ENCODE data around the gene NPIPB4. TPM values are rescaled to one million over a fixed set of nuclear protein-coding genes. Genes with fewer than 3 reads are reported as not detected.
A peak's percentile ranks its signal among the peaks of the same experiment; 100 is the strongest.
"Not testable (repeated sequence)": the region's sequence is repeated elsewhere in the genome, so short reads cannot be mapped to it uniquely, and the experiment has no call there.

The NPIPB4 gene
- polyA plus RNA-seq (ENCODE audit: insufficient read length in 4 of 4), result 10 to 100 TPM; 47.7 to 73.1 (median 53.4) TPM

- not testable (repeated sequence) for DNase-seq (ENCODE audit: low read depth in 4 of 4, low spot score in 3 of 4)
Measured at GRCh38 chr16:21857656-21858055, at the start of gene NPIPB4. NPIPB4 (minus strand) TSS chr16:21857756; CDS start chr16:21857378, 378 bp downstream.

GRCh38 chr16:21898998-21899397 lies 41.4 kb upstream of the NPIPB4 start:
- DNase-seq (ENCODE audit: low read depth in 4 of 4, low spot score in 3 of 4), result not testable (repeated sequence)

GRCh38 chr16:21881988-21882387 lies 24.4 kb upstream of the NPIPB4 start:
- not testable (repeated sequence) for DNase-seq (ENCODE audit: low read depth in 4 of 4, low spot score in 3 of 4)

- not testable (repeated sequence) for DNase-seq (ENCODE audit: low read depth in 4 of 4, low spot score in 3 of 4)
Measured at GRCh38 chr16:21837186-21837585, 20.4 kb downstream of the NPIPB4 start.

GRCh38 chr16:21836334-21836733 lies 21.2 kb downstream of the NPIPB4 start:
- DNase-seq (ENCODE audit: low read depth in 4 of 4, low spot score in 3 of 4), result not testable (repeated sequence)

GRCh38 chr16:21835747-21836146 lies 21.8 kb downstream of the NPIPB4 start:
- DNase-seq (ENCODE audit: low read depth in 4 of 4, low spot score in 3 of 4), result not testable (repeated sequence)

- not testable (repeated sequence) for DNase-seq (ENCODE audit: low read depth in 4 of 4, low spot score in 3 of 4)
Measured at GRCh38 chr16:21834211-21834610, 23.3 kb downstream of the NPIPB4 start.

- not testable (repeated sequence) for DNase-seq (ENCODE audit: low read depth in 4 of 4, low spot score in 3 of 4)
Measured at GRCh38 chr16:21829929-21830328, 27.6 kb downstream of the NPIPB4 start.

GRCh38 chr16:21826067-21826706 lies 31.4 kb downstream of the NPIPB4 start:
- not testable (repeated sequence) for DNase-seq (ENCODE audit: low read depth in 4 of 4, low spot score in 3 of 4)

- DNase-seq (ENCODE audit: low read depth in 4 of 4, low spot score in 3 of 4), result not testable (repeated sequence)
Measured at GRCh38 chr16:21825526-21825925, 32.0 kb downstream of the NPIPB4 start.

- DNase-seq (ENCODE audit: low read depth in 4 of 4, low spot score in 3 of 4), result not testable (repeated sequence)
Measured at GRCh38 chr16:21823258-21823657, 34.3 kb downstream of the NPIPB4 start.

- not testable (repeated sequence) for DNase-seq (ENCODE audit: low read depth in 4 of 4, low spot score in 3 of 4)
Measured at GRCh38 chr16:21820908-21821465, 36.6 kb downstream of the NPIPB4 start.

GRCh38 chr16:21820028-21820907 lies 37.3 kb downstream of the NPIPB4 start:
- peak; percentile 29 to 62 (median 40) for DNase-seq (ENCODE audit: low read depth in 4 of 4, low spot score in 3 of 4)

- DNase-seq (ENCODE audit: low read depth in 4 of 4, low spot score in 3 of 4), result not testable (repeated sequence)
Measured at GRCh38 chr16:21819617-21820016, 37.9 kb downstream of the NPIPB4 start.

- DNase-seq (ENCODE audit: low read depth in 4 of 4, low spot score in 3 of 4), result not testable (repeated sequence)
Measured at GRCh38 chr16:21817012-21817411, 40.5 kb downstream of the NPIPB4 start.

- DNase-seq (ENCODE audit: low read depth in 4 of 4, low spot score in 3 of 4), result not testable (repeated sequence)
Measured at GRCh38 chr16:21815694-21816093, 41.9 kb downstream of the NPIPB4 start.

GRCh38 chr16:21802375-21802663 lies 55.2 kb downstream of the NPIPB4 start:
- DNase-seq (ENCODE audit: low read depth in 4 of 4, low spot score in 3 of 4), result not testable (repeated sequence)

GRCh38 chr16:21801538-21802374 lies 55.8 kb downstream of the NPIPB4 start:
- not testable (repeated sequence) for DNase-seq (ENCODE audit: low read depth in 4 of 4, low spot score in 3 of 4)

GRCh38 chr16:21798601-21799000 lies 59.0 kb downstream of the NPIPB4 start:
- not testable (repeated sequence) for DNase-seq (ENCODE audit: low read depth in 4 of 4, low spot score in 3 of 4)

- DNase-seq (ENCODE audit: low read depth in 4 of 4, low spot score in 3 of 4), result not testable (repeated sequence)
Measured at GRCh38 chr16:21793310-21793709, 64.2 kb downstream of the NPIPB4 start.
